ENCODE measurements around the gene UGT1A7. TPM values are rescaled to one million over a fixed set of nuclear protein-coding genes. Genes with fewer than 3 reads are reported as not detected.
"Not testable (repeated sequence)": the region's sequence is repeated elsewhere in the genome, so short reads cannot be mapped to it uniquely, and the experiment has no call there.

UGT1A7 gene
- polyA plus RNA-seq, 3 donors, result not detected

- no peak overlapping the region for H2AFZ ChIP-seq (ENCODE audit: insufficient read depth, low read depth, low read length, poor library complexity, severe bottlenecking)
Measured at GRCh38 chr2:233699424-233700027, 17.8 kb downstream of the UGT1A7 start.

GRCh38 chr2:233700028-233700635 is 18.4 kb downstream of the UGT1A7 start:
- Mint-ChIP-seq H3K9me3 (peaks cover 0 to 4% (median 0%) of the 10 kb centered on the region in 7 donors), H3K27ac (no peak overlapping the region), H3K27me3 (ENCODE audit: low read depth in 3 of 3) (peaks cover 0 to 3% (median 3%) of the 10 kb centered on the region in 3 donors), H3K36me3 (no peaks in the 10 kb centered on the region), H3K4me3 (no peak overlapping the region), H3K4me1 (no peaks in the 10 kb centered on the region)
- Histone ChIP-seq H3K79me2 (ENCODE audit: insufficient read depth, low read length) (no peaks in the 10 kb centered on the region), H3K9ac (ENCODE audit: insufficient read depth, low read length, poor library complexity, severe bottlenecking) (no peak overlapping the region), H3K9me3 (replicated peaks in 1 of 2; ENCODE audit: control insufficient read depth in 1 of 2, insufficient read depth in 1 of 2, low read length in 2 of 2) (no peaks in the 10 kb centered on the region), H2AFZ (ENCODE audit: insufficient read depth, low read depth, low read length, poor library complexity, severe bottlenecking) (no peak overlapping the region), H3K4me2 (replicated peaks; ENCODE audit: extremely low read depth, low read length, poor library complexity, severe bottlenecking) (no peak overlapping the region), H3K4me3 (replicated peaks in 1 of 3; ENCODE audit: low read depth in 2 of 3, low read length in 3 of 3) (no peak overlapping the region), H3K27me3 (ENCODE audit: control insufficient read depth in 2 of 2, insufficient read depth in 2 of 2, low read length in 2 of 2) (no peaks in the 10 kb centered on the region), H3K4me1 (ENCODE audit: control insufficient read depth in 1 of 2, insufficient read depth in 2 of 2, low read length in 2 of 2) (no peaks in the 10 kb centered on the region), H3K27ac (ENCODE audit: low read depth in 1 of 2, low read length in 2 of 2) (no peak overlapping the region), H3K36me3 (replicated peaks in 1 of 2; ENCODE audit: control insufficient read depth in 1 of 2, insufficient read depth in 2 of 2, low read length in 2 of 2) (no peaks in the 10 kb centered on the region), H4K20me1 (ENCODE audit: insufficient read depth, low read length) (no peaks in the 10 kb centered on the region)
- no peak for TF ChIP-seq CTCF (IDR thresholded peaks at IDR 0.05)
- WGBS (ENCODE audit: insufficient coverage), result no CpG with 5 or more reads among the region's 1 CpG
- DNase-seq, result no peak
- intact Hi-C loops (cut with micrococcal nuclease), result no loop called here

More at GRCh38 chr2:233699424-233700027, 17.8 kb downstream of the UGT1A7 start:
- peaks cover 0 to 6% (median 1%) of the 10 kb centered on the region in 7 donors for H3K9me3 Mint-ChIP-seq
- no peaks in the 10 kb centered on the region for H3K79me2 ChIP-seq (ENCODE audit: insufficient read depth, low read length)
- H3K27me3 ChIP-seq (ENCODE audit: control insufficient read depth in 2 of 2, insufficient read depth in 2 of 2, low read length in 2 of 2), result no peaks in the 10 kb centered on the region
- no peak overlapping the region for H3K27ac ChIP-seq (ENCODE audit: low read depth in 1 of 2, low read length in 2 of 2)
- no peak overlapping the region for H3K4me3 ChIP-seq (replicated peaks in 1 of 3; ENCODE audit: low read depth in 2 of 3, low read length in 3 of 3)
- no peak for TF ChIP-seq CTCF (IDR thresholded peaks at IDR 0.05)
- no peak for DNase-seq
- peaks cover 0 to 3% (median 1%) of the 10 kb centered on the region in 3 donors for H3K27me3 Mint-ChIP-seq (ENCODE audit: low read depth in 3 of 3)
- 100% methylated on average over 1 of the region's 8 CpGs for WGBS (ENCODE audit: insufficient coverage)
- H4K20me1 ChIP-seq (ENCODE audit: insufficient read depth, low read length), result no peaks in the 10 kb centered on the region
- no peaks in the 10 kb centered on the region for H3K4me1 ChIP-seq (ENCODE audit: control insufficient read depth in 1 of 2, insufficient read depth in 2 of 2, low read length in 2 of 2)
- no peak overlapping the region for H3K9ac ChIP-seq (ENCODE audit: insufficient read depth, low read length, poor library complexity, severe bottlenecking)
- H3K9me3 ChIP-seq (replicated peaks in 1 of 2; ENCODE audit: control insufficient read depth in 1 of 2, insufficient read depth in 1 of 2, low read length in 2 of 2), result no peaks in the 10 kb centered on the region
- H3K4me2 ChIP-seq (replicated peaks; ENCODE audit: extremely low read depth, low read length, poor library complexity, severe bottlenecking), result no peak overlapping the region
- no peak overlapping the region for H3K27ac Mint-ChIP-seq
- H3K4me3 Mint-ChIP-seq, result no peak overlapping the region
- no peaks in the 10 kb centered on the region for H3K4me1 Mint-ChIP-seq
- H3K36me3 ChIP-seq (replicated peaks in 1 of 2; ENCODE audit: control insufficient read depth in 1 of 2, insufficient read depth in 2 of 2, low read length in 2 of 2), result no peaks in the 10 kb centered on the region
- H3K36me3 Mint-ChIP-seq, result no peaks in the 10 kb centered on the region
- intact Hi-C loops (cut with micrococcal nuclease), result no loop called here

- H3K79me2 ChIP-seq (ENCODE audit: insufficient read depth, low read length); H3K9me3 ChIP-seq (replicated peaks in 1 of 2; ENCODE audit: control insufficient read depth in 1 of 2, insufficient read depth in 1 of 2, low read length in 2 of 2); H4K20me1 ChIP-seq (ENCODE audit: insufficient read depth, low read length); intact Hi-C loops (cut with micrococcal nuclease); H3K9me3 Mint-ChIP-seq; H3K4me3 ChIP-seq (replicated peaks in 1 of 3; ENCODE audit: low read depth in 2 of 3, low read length in 3 of 3); H3K4me2 ChIP-seq (replicated peaks; ENCODE audit: extremely low read depth, low read length, poor library complexity, severe bottlenecking); H3K27ac ChIP-seq (ENCODE audit: low read depth in 1 of 2, low read length in 2 of 2); H3K27me3 ChIP-seq (ENCODE audit: control insufficient read depth in 2 of 2, insufficient read depth in 2 of 2, low read length in 2 of 2); H3K27ac Mint-ChIP-seq; DNase-seq; H3K4me1 Mint-ChIP-seq; H2AFZ ChIP-seq (ENCODE audit: insufficient read depth, low read depth, low read length, poor library complexity, severe bottlenecking); H3K27me3 Mint-ChIP-seq (ENCODE audit: low read depth in 3 of 3); H3K4me3 Mint-ChIP-seq; H3K9ac ChIP-seq (ENCODE audit: insufficient read depth, low read length, poor library complexity, severe bottlenecking); H3K36me3 Mint-ChIP-seq; H3K4me1 ChIP-seq (ENCODE audit: control insufficient read depth in 1 of 2, insufficient read depth in 2 of 2, low read length in 2 of 2); H3K36me3 ChIP-seq (replicated peaks in 1 of 2; ENCODE audit: control insufficient read depth in 1 of 2, insufficient read depth in 2 of 2, low read length in 2 of 2): not testable (repeated sequence)
- no CpG with 5 or more reads among the region's 5 CpGs for WGBS (ENCODE audit: insufficient coverage)
Measured at GRCh38 chr2:233700842-233701241, 19.1 kb downstream of the UGT1A7 start.

Data from CD14-positive monocyte (primary cell).